OCI-LY3 (cell line): ENCODE data around the gene NGFR.

Source experiments
- H2AFZ ChIP-seq: fragments of 200-600, 300-600 bp; shearing (Covaris generic); 2 replicates; pipeline ENCODE4 v1.6.0; 2014; ENCODE audit warnings: antibody characterized with exemption, low read depth, low read length
- H3K27ac ChIP-seq: fragments of 200-600, 300-600 bp; sonication (generic); 2 replicates; pipeline ENCODE4 v1.5.1; 2014; ENCODE audit warnings: mild to moderate bottlenecking, low read length, moderate library complexity, mixed read lengths
- H3K27me3 ChIP-seq: fragments of 200-600, 300-600 bp; sonication (generic); 2 replicates; pipeline ENCODE4 v1.6.1; 2014; ENCODE audit warnings: low read depth, low read length, mixed read lengths
- H3K36me3 ChIP-seq: fragments of 200-600, 300-600 bp; sonication (generic); replicated peaks from 2 replicates; pipeline ENCODE3; 2014; ENCODE audit warnings: low read depth, low read length, mixed read lengths
- H3K4me1 ChIP-seq: fragments of 300-600, 200-600 bp; sonication (generic); 2 replicates; pipeline ENCODE4 v1.6.1; 2014; ENCODE audit warnings: low read length, mixed read lengths
- H3K4me2 ChIP-seq: fragments of 200-600, 300-600 bp; sonication (generic); 2 replicates; pipeline ENCODE4 v1.6.1; 2014; ENCODE audit warnings: low read length, mixed read lengths
- H3K4me3 ChIP-seq: fragments of 300-600, 200-600 bp; sonication (generic); 2 replicates; pipeline ENCODE4 v1.5.1; 2014; ENCODE audit warnings: antibody characterized with exemption, mild to moderate bottlenecking, low read length, moderate library complexity
- H3K79me2 ChIP-seq: fragments of 300-600, 200-600 bp; shearing (Covaris generic); 2 replicates; pipeline ENCODE4 v1.6.1; 2014; ENCODE audit warnings: mild to moderate bottlenecking, low read length, mixed read lengths
- H3K9ac ChIP-seq: fragments of 300-600, 200-600 bp; shearing (Covaris generic); 2 replicates; pipeline ENCODE4 v1.6.0; 2014; ENCODE audit warnings: mild to moderate bottlenecking, low read length, moderate library complexity
- H3K9me3 ChIP-seq: fragments of 200-600, 300-600 bp; shearing (Covaris generic); 2 replicates; pipeline ENCODE4 v1.6.1; 2014; ENCODE audit warnings: low read length, mixed read lengths; ENCODE audit not compliant: insufficient read depth
- H4K20me1 ChIP-seq: fragments of 200-600, 300-600 bp; sonication (generic); 2 replicates; pipeline ENCODE4 v1.6.1; 2016; ENCODE audit warnings: low read length, mixed read lengths; ENCODE audit not compliant: insufficient read depth
- CTCF ChIP-seq: fragments of 200-600, 300-600 bp; sonication (generic); IDR thresholded peaks from 2 replicates; pipeline ENCODE4 v1.5.1; 2014; ENCODE audit warnings: antibody characterized with exemption, low read length, low read depth
- EZH2phosphoT487 ChIP-seq: fragments of 200-600 bp; shearing (Covaris generic); IDR thresholded peaks from 2 replicates; pipeline ENCODE4 v1.6.1; 2018; ENCODE audit warnings: antibody characterized with exemption, mixed run types, low read depth

NGFR gene, protein sequence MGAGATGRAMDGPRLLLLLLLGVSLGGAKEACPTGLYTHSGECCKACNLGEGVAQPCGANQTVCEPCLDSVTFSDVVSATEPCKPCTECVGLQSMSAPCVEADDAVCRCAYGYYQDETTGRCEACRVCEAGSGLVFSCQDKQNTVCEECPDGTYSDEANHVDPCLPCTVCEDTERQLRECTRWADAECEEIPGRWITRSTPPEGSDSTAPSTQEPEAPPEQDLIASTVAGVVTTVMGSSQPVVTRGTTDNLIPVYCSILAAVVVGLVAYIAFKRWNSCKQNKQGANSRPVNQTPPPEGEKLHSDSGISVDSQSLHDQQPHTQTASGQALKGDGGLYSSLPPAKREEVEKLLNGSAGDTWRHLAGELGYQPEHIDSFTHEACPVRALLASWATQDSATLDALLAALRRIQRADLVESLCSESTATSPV

DNA sequence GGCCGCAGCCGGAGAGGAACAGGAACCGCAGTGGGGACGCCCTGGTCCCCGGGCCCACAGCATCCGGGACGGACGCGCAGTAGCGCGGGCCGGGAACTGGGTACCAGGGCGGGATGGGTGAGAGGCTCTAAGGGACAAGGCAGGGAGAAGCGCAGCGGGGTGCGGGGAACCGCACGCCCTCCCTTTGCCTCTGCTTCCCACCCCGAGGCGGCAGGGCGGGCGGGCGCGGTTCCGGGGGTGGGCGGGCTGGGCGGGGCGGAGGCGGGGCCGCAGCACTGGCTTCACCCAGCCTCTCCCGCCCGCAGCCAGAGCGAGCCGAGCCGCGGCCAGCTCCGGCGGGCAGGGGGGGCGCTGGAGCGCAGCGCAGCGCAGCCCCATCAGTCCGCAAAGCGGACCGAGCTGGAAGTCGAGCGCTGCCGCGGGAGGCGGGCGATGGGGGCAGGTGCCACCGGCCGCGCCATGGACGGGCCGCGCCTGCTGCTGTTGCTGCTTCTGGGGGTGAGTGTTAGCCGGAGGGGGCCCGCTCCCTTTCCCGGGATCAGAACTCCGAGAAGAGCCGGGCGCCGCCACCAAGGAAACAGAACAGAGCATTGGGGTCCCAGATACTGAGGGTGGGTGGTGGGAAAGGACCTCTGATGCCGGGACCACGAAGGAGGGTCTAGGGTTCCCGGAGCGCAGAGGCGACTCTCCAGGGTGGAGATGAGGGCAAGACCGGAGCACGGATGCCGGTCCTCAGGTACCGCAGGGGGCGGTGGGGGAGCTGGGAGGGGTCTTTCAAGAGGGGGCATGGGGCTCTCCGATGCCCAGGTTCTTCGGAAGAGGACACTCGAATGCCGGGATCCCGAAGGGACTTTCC is at the start of gene NGFR:
TSS of gene NGFR (plus strand) at position 308 of the 856 bp plus-strand sequence. CDS start at position 433, 125 bp downstream.
- H3K4me3 ChIP-seq: peak within 1 kb of the TSS; percentile 86
- H4K20me1 ChIP-seq: no peaks in the 10 kb centered on the region
- peak within 1 kb of the TSS; percentile 84 for H3K4me2 ChIP-seq
- H3K36me3 ChIP-seq: no peaks in the 10 kb centered on the region
- peaks cover 5% of the 10 kb centered on the region; the same call in 1 of the 2 replicates for H3K4me1 ChIP-seq
- no peaks in the 10 kb centered on the region for H3K79me2 ChIP-seq
- no peaks in the 10 kb centered on the region for H3K9me3 ChIP-seq
- no peak within 1 kb of the TSS for H3K27ac ChIP-seq
- TF ChIP-seq EZH2phosphoT487: no peak
- TF ChIP-seq CTCF: peak; percentile 28
- H3K27me3 ChIP-seq: peaks cover 8% of the 10 kb centered on the region; the same call in 1 of the 2 replicates
- H3K9ac ChIP-seq: peak within 1 kb of the TSS; percentile 67
- peak within 1 kb of the TSS; percentile 66 for H2AFZ ChIP-seq

DNA sequence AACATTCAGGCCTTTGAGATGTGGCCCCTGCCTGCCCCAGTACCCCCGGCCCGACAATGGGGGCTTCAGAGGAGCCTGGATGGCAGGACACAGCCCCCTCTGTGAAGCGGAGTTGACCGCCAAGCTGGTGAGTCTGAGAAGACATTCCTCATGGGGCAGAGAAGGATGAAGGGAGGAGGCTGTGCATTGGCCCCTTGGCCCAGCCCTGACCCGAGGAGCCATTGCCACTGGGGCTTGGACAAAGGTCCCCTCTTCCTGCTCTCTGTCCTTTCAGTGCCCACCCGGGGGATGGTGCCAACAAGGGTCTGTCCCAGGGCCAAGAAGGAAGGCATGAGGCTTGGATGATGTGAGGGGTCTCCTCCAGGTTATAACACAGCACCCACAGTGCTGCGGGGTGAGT is 49.5 kb upstream of the NGFR start:
- Histone ChIP-seq H3K4me3 (no peak overlapping the region), H3K4me2 (no peak overlapping the region), H3K27ac (no peak overlapping the region), H4K20me1 (no peaks in the 10 kb centered on the region), H3K9me3 (no peaks in the 10 kb centered on the region), H3K36me3 (no peaks in the 10 kb centered on the region), H3K27me3 (peaks cover 17% of the 10 kb centered on the region), H2AFZ (no peak overlapping the region), H3K9ac (no peak overlapping the region), H3K4me1 (no peaks in the 10 kb centered on the region), H3K79me2 (no peaks in the 10 kb centered on the region)
- TF ChIP-seq EZH2phosphoT487: no peak
- no peak for TF ChIP-seq CTCF

DNA sequence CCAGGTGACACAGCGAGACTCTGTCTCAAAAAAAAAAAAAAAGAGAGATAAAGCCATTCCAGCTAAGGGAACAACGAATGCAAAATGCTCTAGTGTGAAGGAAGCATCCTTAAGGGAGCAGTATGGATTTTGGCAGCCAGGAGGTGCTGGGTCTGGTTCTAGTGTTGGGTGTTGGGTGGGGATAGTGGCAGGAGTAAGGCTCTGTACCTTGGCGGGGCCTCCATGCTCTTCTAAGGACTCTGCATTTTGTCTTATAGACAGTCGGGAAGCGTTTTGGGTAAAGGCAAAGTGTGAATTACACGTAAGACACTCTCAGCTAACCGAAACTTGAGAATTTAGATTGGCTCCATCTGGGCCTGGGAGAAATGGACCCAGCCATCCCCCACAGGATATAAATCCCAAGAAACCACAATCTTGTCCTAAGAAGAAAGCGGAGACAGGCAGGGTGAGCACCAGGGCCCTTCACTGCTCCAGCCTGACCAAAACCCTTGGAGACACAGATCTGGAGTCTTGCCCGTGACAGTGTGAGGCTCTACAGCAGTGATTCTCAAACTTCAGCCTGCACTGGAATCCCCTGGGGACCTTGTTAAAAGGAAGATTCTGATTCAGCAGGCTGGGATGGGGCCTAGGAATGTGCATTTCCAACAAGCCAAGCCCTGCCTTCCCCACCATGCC is 47.3 kb upstream of the NGFR start:
- no peak overlapping the region for H3K4me2 ChIP-seq
- H3K9ac ChIP-seq: no peak overlapping the region
- H3K36me3 ChIP-seq: no peaks in the 10 kb centered on the region
- H3K4me3 ChIP-seq: no peak overlapping the region
- H3K79me2 ChIP-seq: no peaks in the 10 kb centered on the region
- H3K9me3 ChIP-seq: no peaks in the 10 kb centered on the region
- H3K27ac ChIP-seq: no peak overlapping the region
- TF ChIP-seq EZH2phosphoT487 (no peak), CTCF (no peak)
- no peak overlapping the region for H2AFZ ChIP-seq
- H3K4me1 ChIP-seq: no peaks in the 10 kb centered on the region
- no peaks in the 10 kb centered on the region for H4K20me1 ChIP-seq
- H3K27me3 ChIP-seq: peaks cover 17% of the 10 kb centered on the region

DNA sequence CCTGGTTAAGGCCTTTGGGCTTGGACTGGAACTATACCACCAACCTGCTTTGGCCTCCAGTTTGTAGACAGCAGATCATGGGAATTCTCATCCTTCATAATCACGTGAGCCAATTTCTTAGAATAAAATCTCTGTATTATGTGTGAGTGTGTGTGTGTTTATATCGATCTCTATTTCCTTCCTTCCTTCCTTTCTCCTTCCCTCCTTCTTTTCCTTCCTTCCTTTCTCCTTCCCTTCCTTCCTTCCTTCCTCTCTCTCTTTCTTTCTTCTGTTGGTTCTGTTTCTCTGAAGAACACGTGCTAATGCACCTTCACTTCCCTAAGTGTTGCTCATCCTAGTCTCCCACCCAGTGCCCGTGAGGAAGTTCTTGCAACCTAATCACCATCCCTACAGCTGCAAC is 44.9 kb upstream of the NGFR start:
- Histone ChIP-seq H3K4me1 (no peaks in the 10 kb centered on the region), H4K20me1 (no peaks in the 10 kb centered on the region), H3K36me3 (no peaks in the 10 kb centered on the region), H3K4me3 (no peak overlapping the region), H3K27ac (no peak overlapping the region), H3K79me2 (no peaks in the 10 kb centered on the region), H3K4me2 (no peak overlapping the region), H3K27me3 (peaks cover 13% of the 10 kb centered on the region), H3K9me3 (no peaks in the 10 kb centered on the region), H3K9ac (no peak overlapping the region), H2AFZ (no peak overlapping the region)
- no peak for TF ChIP-seq EZH2phosphoT487
- no peak for TF ChIP-seq CTCF
